HepG2 (cell line): ENCODE results near the gene DEFB108B.
"Not testable (repeated sequence)": the region's sequence is repeated elsewhere in the genome, so short reads cannot be mapped to it uniquely, and the experiment has no call there.

Experiments
- CSRNP2 ChIP-seq: sonication (generic); formaldehyde crosslinking; conservative IDR thresholded peaks from 2 replicates; pipeline ENCODE4 v1.8.0; 2022; ENCODE audit warnings: low read depth, missing genetic modification reagents
- HIVEP1 ChIP-seq: sonication (generic); formaldehyde crosslinking; IDR thresholded peaks from 2 replicates; pipeline ENCODE4 v1.4.0; 2020; ENCODE audit warnings: mild to moderate bottlenecking, missing genetic modification reagents
- POLR2A ChIP-seq, 2 experiments: IDR thresholded peaks; 2 replicates each; pipeline ENCODE4 v1.6.1; 2011; ENCODE audit warnings: low read depth in 2 of 2, low read length in 2 of 2, mild to moderate bottlenecking in 1 of 2, moderate library complexity in 1 of 2; ENCODE audit not compliant: insufficient read depth in 1 of 2
- ZMAT3 ChIP-seq: sonication (generic); formaldehyde crosslinking; conservative IDR thresholded peaks from 2 replicates; pipeline ENCODE4 v1.7.0; 2021; ENCODE audit warnings: missing genetic modification reagents
- ZSCAN29 ChIP-seq: sonication (generic); formaldehyde crosslinking; conservative IDR thresholded peaks from 2 replicates; pipeline ENCODE4 v1.4.0; 2020; ENCODE audit warnings: mild to moderate bottlenecking, missing genetic modification reagents

DNA sequence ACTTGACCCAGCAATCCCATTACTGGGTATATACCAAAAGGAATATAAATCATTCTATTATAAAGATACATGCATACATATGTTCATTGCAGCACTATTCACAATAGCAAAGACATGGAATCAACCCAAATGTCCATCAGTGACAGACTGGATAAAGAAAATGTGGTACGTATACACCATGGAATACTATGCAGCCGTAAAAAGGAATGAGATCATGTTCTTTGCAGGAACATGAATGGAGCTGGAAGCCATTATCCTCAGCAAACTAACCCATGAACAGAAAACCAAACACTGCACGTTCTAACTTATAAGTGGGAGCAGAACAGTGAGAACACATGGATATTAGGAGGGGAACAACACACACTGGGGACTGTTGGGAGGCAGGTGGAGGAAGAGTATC lies 3.8 kb upstream of the DEFB108B start:
- not testable (repeated sequence) for TF ChIP-seq CSRNP2 (CRISPR knock-in tag); HIVEP1; ZMAT3 (CRISPR knock-in tag); ZSCAN29 (CRISPR knock-in tag); POLR2A (IDR thresholded peaks at IDR 0.05; ENCODE audit: insufficient read depth in 1 of 2, low read depth in 2 of 2, low read length in 2 of 2)
